ENCODE data around the gene ASIC2.

ASIC2 gene

DNA sequence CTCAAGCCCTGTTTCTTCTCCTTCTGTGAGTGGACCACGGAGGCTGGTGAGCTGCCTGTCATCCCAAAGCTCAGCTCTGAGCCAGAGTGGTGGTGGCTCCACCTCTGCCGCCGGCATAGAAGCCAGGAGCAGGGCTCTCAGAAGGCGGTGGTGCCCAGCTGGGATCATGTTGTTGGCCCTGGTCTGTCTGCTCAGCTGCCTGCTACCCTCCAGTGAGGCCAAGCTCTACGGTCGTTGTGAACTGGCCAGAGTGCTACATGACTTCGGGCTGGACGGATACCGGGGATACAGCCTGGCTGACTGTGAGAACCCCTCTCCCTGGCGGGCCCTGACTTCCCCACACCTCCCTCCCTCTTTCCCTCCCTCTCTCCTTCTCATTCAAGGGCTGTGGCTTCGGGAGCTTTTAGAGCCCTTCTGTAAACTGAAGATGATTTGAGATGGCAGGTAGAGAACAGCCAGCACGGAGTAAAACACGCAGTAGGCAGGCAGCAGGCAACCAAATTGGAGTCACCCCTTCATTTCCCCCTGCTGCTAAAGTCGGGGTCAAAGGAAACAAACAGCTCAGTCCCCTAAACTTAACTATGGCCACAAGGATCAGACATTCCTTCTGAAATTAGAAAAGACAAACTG lies 297.6 kb downstream of the ASIC2 start:
- no peaks in the 10 kb centered on the region for H3K9me2 ChIP-seq (replicated peaks; ENCODE audit: insufficient read depth, low read length)
- H3F3A ChIP-seq (ENCODE audit: insufficient read depth), result no peaks in the 10 kb centered on the region
- no peaks in the 10 kb centered on the region for H4K20me1 ChIP-seq (ENCODE audit: low read depth, low read length)
- no peaks in the 10 kb centered on the region for H3K27me3 ChIP-seq (ENCODE audit: low read length)
- no peak overlapping the region for H3K4me2 ChIP-seq (ENCODE audit: low read depth, low read length, poor library complexity, severe bottlenecking)
- no peak overlapping the region for H3K27ac ChIP-seq (ENCODE audit: low read depth, low read length)
- no peak overlapping the region for H3K9ac ChIP-seq (ENCODE audit: low read length)
- no peaks in the 10 kb centered on the region for H3K9me3 ChIP-seq (ENCODE audit: insufficient read depth, low read length)
- no peaks in the 10 kb centered on the region for H3K36me3 ChIP-seq (ENCODE audit: low read length)
- no peaks in the 10 kb centered on the region for H3K79me2 ChIP-seq (ENCODE audit: insufficient read depth, low read length)
- TF ChIP-seq EZH2phosphoT487 (conservative IDR thresholded peaks at IDR 0.05; ENCODE audit: low read length) (no peak), CTCF (IDR thresholded peaks at IDR 0.05; ENCODE audit: insufficient read depth, low read length, poor library complexity, severe bottlenecking) (no peak)
- no peak overlapping the region for H2AFZ ChIP-seq (ENCODE audit: low read depth, low read length, severe bottlenecking)
- H3K4me3 ChIP-seq (ENCODE audit: insufficient read depth, low read length, poor library complexity, severe bottlenecking), result no peak overlapping the region

- H3K27me3 ChIP-seq (ENCODE audit: low read length), result no peaks in the 10 kb centered on the region
- no peaks in the 10 kb centered on the region for H3F3A ChIP-seq (ENCODE audit: insufficient read depth)
- no peaks in the 10 kb centered on the region for H3K9me3 ChIP-seq (ENCODE audit: insufficient read depth, low read length)
- H4K20me1 ChIP-seq (ENCODE audit: low read depth, low read length), result no peaks in the 10 kb centered on the region
- no peak overlapping the region for H3K9ac ChIP-seq (ENCODE audit: low read length)
- TF ChIP-seq EZH2phosphoT487 (conservative IDR thresholded peaks at IDR 0.05; ENCODE audit: low read length) (no peak), CTCF (IDR thresholded peaks at IDR 0.05; ENCODE audit: insufficient read depth, low read length, poor library complexity, severe bottlenecking) (no peak)
- H3K79me2 ChIP-seq (ENCODE audit: insufficient read depth, low read length), result no peaks in the 10 kb centered on the region
- H3K27ac ChIP-seq (ENCODE audit: low read depth, low read length), result no peak overlapping the region
- no peaks in the 10 kb centered on the region for H3K36me3 ChIP-seq (ENCODE audit: low read length)
- no peak overlapping the region for H3K4me3 ChIP-seq (ENCODE audit: insufficient read depth, low read length, poor library complexity, severe bottlenecking)
- no peaks in the 10 kb centered on the region for H3K9me2 ChIP-seq (replicated peaks; ENCODE audit: insufficient read depth, low read length)
- no peak overlapping the region for H3K4me2 ChIP-seq (ENCODE audit: low read depth, low read length, poor library complexity, severe bottlenecking)
- H2AFZ ChIP-seq (ENCODE audit: low read depth, low read length, severe bottlenecking), result no peak overlapping the region
Measured at GRCh38 chr17:32993977-32994376, 299.1 kb downstream of the ASIC2 start.

DNA sequence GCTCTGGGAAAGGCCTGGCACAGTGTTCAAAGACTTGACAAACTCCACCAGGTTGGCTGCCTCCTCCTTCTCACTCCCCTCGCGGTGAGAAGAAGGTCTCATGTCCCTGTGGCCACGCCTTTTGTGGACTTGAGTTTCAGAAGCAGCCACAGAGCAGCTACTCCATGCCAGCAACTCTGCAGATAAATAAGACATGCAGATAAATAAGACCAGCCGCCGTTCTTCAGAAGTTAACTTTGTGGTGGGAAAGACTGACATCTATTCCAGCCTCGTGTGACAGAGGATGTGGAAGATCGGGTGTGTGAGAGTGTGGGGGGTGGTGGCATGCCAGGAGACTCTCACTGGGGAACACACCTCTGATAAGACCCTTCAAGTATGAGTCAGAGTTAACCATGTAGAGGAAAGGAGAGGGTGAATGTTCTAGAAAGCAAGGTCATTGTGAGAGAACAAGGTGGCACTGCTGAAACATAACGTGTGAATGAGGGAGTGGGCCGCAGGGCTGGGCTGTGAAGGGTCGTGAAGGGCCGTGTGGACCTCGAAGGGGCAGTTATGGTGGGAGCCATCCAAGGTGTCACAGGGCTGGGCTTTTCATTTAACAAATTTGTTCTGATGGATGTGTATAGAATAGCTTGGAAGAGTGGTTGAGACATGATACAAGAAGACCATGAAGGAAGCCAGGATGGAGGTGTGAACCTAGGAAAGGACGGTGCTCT lies 300.6 kb downstream of the ASIC2 start:
- TF ChIP-seq CTCF (IDR thresholded peaks at IDR 0.05; ENCODE audit: insufficient read depth, low read length, poor library complexity, severe bottlenecking) (no peak), EZH2phosphoT487 (conservative IDR thresholded peaks at IDR 0.05; ENCODE audit: low read length) (no peak)
- Histone ChIP-seq H3K79me2 (ENCODE audit: insufficient read depth, low read length) (no peaks in the 10 kb centered on the region), H3K36me3 (ENCODE audit: low read length) (no peaks in the 10 kb centered on the region), H3K9ac (ENCODE audit: low read length) (no peak overlapping the region), H2AFZ (ENCODE audit: low read depth, low read length, severe bottlenecking) (no peak overlapping the region), H3K9me2 (replicated peaks; ENCODE audit: insufficient read depth, low read length) (no peaks in the 10 kb centered on the region), H3K9me3 (ENCODE audit: insufficient read depth, low read length) (no peaks in the 10 kb centered on the region), H4K20me1 (ENCODE audit: low read depth, low read length) (no peaks in the 10 kb centered on the region), H3K4me3 (ENCODE audit: insufficient read depth, low read length, poor library complexity, severe bottlenecking) (no peak overlapping the region), H3K27ac (ENCODE audit: low read depth, low read length) (no peak overlapping the region), H3K4me2 (ENCODE audit: low read depth, low read length, poor library complexity, severe bottlenecking) (no peak overlapping the region), H3F3A (ENCODE audit: insufficient read depth) (no peaks in the 10 kb centered on the region), H3K27me3 (ENCODE audit: low read length) (no peaks in the 10 kb centered on the region)

Data from SU-DHL-6 (cell line).